ENCODE data around the gene NDUFAF2.

GRCh38 chr5:61139931-61140330 lies 194.9 kb downstream of the NDUFAF2 start:
- no peak for TF ChIP-seq CTCF (CRISPR knock-in tag; IDR thresholded peaks at IDR 0.05)
- no peak for TF ChIP-seq KDM5B (CRISPR knock-in tag; IDR thresholded peaks at IDR 0.05; ENCODE audit: borderline replicate concordance)
- no peak for TF ChIP-seq RAD21 (CRISPR knock-in tag; IDR thresholded peaks at IDR 0.05)
- no peak for TF ChIP-seq U2AF1 (optimal IDR thresholded peaks at IDR 0.05; ENCODE audit: low read depth, low read length)
